ENCODE results near the gene RGS5.

- TF ChIP-seq EP300 (IDR thresholded peaks at IDR 0.05) (no peak), CTCF (IDR thresholded peaks at IDR 0.05) (peak; percentile 40 to 59)
Measured at GRCh38 chr1:163174524-163175437, 27.9 kb downstream of the RGS5 start.

Measured in suprapubic skin (tissue), 3 donors.